HG02884 (cell line): ENCODE data around the gene TCHHL1.
"Not testable (repeated sequence)": the region's sequence is repeated elsewhere in the genome, so short reads cannot be mapped to it uniquely, and the experiment has no call there.

Experiments
- ATAC-seq: cut with Tn5 transposase; IDR thresholded peaks from one replicate; pipeline ENCODE4 v1.9.1; 2021; ENCODE audit warnings: mild to moderate bottlenecking, moderate library complexity; ENCODE audit not compliant: unreplicated experiment

Gene TCHHL1

GRCh38 chr1:152096931-152097330 is 8.1 kb upstream of the TCHHL1 start:
- ATAC-seq, result no peak

DNA sequence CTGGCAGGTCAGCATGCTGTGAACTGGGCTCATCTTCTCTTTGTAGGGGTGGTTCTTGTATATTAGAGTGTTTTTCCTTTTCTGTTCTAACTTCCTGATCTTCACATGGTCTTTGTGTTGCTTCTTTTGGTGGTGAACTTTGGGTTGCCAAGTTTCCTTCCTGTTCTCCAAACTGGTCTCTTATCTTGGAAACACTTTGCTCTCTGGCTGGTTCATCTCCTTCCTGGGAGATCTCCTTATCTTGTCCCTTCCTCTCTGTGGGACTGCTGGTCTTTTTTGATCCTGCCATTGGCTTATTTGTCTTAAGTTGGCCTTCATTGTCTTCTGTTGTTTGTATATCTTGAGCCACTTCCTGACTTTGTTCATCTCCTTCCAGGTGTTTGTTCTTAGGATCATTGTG is 2.1 kb downstream of the TCHHL1 start:
- ATAC-seq, result no peak

GRCh38 chr1:152084853-152085252 is 4.0 kb downstream of the TCHHL1 start:
- ATAC-seq, result no peak

DNA sequence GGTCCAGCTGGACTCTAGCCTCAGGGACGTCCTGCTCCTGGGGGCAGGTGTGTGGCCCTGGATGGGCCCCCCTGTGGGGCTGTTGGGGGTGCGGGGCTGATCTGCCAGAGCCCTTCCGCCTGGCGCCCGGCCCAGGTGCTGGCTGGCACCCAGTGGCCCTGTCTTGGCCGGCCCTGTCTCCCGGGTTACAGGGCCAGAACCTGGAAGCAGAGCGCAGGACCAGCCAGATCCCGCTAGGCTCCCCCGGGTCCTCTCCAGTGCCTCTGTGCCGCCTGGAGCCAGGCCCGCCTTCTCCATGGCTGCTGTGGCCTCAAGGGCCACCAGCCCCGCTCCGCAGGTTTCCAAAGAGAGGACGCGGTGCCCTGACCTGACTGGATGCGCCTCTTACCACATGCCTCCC is 7.8 kb downstream of the TCHHL1 start:
- ATAC-seq, result not testable (repeated sequence)

GRCh38 chr1:152080494-152080893 is 8.4 kb downstream of the TCHHL1 start:
- not testable (repeated sequence) for ATAC-seq

DNA sequence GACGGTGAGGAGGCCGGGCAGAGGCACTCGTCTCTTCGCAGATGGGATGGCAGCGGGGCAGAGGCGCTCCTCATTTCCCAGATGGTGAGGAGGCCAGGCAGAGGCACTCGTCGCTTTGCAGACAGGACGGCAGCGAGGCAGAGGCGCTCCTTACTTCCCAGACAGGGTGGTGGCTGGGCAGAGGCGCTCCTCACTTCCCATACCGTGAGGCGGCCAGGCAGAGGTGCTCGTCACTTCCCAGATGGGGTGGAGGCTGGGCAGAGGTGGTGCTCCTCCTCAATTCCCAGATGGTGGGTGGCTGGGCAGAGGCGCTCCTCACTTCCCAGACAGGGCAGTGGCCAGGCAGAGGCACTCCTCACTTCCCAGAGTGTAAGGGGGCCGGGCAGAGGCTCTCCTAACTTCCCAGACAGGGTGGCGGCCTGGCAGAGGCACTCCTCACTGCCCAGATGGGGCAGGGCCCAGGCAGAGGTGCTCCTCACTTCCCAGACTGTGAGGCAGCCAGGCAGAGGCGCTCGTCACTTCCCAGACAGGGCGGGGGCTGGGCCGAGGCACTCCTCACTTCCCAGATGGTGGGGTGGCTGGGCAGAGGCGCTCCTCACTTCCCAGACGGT is 9.9 kb downstream of the TCHHL1 start:
- ATAC-seq, result no peak

- ATAC-seq, result no peak
These were observed 16.6 kb downstream of the TCHHL1 start for GRCh38 chr1:152072311-152072710.

GRCh38 chr1:152071123-152071522 is 17.7 kb downstream of the TCHHL1 start:
- no peak for ATAC-seq

- ATAC-seq, result no peak
These were observed 20.9 kb downstream of the TCHHL1 start for GRCh38 chr1:152067929-152068328.

DNA sequence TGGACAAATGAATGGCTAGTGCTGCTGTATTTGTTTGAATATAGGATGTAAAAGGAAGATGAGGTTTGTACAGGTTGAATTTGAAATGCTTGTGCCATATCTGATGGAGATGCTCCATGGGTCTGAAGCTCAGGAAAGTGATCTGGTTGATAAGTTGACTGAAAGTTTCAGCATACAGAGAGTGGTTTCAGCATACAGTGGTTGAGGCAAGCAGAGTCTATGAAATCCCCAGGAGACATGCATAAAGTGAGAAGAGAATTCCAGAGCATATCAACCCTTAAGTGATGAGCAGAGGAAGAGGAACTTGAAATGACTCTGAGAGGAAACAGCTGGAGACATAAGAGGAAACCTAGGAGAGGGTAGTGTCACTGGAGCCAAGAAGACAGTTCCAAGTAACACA is 21.7 kb downstream of the TCHHL1 start:
- no peak for ATAC-seq

GRCh38 chr1:152061952-152062351 is 26.9 kb downstream of the TCHHL1 start:
- ATAC-seq, result no peak

- ATAC-seq, result no peak
These were observed 35.5 kb downstream of the TCHHL1 start for GRCh38 chr1:152053375-152053774.

- ATAC-seq, result no peak
These were observed 36.3 kb downstream of the TCHHL1 start for GRCh38 chr1:152052606-152053005.

GRCh38 chr1:152050886-152051675 is 37.8 kb downstream of the TCHHL1 start:
- ATAC-seq, result no peak

DNA sequence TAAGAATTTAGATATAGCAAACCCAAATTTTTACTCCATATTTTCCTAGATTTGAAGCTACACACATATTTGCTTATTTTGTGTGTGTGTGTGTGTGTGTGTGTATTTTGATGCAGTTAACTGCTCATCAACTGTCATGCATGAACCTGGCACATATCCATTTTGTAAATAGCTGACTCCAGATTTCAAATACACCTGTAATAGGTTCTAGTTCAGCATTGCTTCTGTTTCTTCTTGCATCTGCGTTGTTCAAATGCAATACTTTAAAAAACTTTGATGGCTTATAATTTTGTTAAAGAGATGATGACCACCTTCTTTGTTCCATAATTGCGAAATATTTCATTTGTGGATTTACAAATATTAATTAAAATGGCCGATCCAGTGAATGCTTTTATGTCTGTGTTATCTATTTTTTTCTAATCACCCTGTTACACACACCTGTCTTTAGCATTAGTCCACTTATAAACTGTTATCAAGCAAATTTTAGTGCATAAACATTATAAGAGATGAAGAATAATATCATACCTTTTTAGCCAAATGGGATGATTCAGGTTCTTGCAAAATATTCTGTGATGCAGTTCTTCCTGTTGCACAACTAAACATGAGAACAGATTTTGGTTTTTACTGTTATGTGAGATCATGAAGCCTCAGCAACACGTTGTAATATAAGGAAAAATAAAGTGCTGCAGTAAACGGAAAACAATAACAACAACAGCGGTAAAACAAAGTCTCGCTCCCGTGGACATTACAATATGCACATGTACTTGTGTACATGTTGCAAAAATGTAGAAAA is 39.4 kb downstream of the TCHHL1 start:
- no peak for ATAC-seq

GRCh38 chr1:152048416-152049009 is 40.4 kb downstream of the TCHHL1 start:
- ATAC-seq, result no peak

GRCh38 chr1:152047730-152048415 is 41.0 kb downstream of the TCHHL1 start:
- peak; percentile 95 for ATAC-seq

DNA sequence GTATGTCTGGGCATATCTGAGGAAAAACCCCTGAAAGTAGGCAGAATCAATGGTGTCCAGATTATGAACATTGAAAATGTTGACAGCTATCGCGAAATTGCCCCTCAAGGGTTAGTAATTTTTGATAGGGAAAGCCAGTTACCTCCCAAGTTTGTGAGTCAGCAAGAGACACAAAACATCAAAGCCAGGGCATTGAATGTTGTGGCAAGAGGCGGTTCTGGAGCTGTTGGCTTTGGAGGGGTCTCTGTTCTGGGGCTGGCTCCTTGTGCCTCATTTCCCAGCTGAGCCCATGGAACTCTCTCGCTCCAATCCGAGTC is 41.5 kb downstream of the TCHHL1 start:
- no peak for ATAC-seq

- ATAC-seq, result no peak
These were observed 44.5 kb downstream of the TCHHL1 start for GRCh38 chr1:152044386-152044785.

DNA sequence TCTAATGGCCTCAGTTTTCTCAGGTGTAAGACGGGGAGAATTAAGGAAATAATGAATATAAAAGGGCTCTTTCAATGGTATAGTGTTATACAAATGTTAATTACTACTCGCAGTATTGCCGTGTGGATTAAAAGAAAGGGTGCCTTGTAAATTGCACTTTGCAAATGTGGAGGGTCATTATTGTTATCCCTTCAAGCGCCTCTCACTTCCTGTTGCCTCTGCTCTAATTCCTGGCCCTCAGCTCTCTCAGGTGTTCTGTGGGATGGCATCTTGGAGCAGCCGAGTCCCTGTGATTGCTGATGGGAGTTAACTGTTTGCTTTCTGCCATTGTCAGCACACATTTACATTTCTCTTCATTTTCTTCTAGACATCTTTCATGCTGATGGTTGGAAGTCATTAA is 45.0 kb downstream of the TCHHL1 start:
- ATAC-seq, result no peak

DNA sequence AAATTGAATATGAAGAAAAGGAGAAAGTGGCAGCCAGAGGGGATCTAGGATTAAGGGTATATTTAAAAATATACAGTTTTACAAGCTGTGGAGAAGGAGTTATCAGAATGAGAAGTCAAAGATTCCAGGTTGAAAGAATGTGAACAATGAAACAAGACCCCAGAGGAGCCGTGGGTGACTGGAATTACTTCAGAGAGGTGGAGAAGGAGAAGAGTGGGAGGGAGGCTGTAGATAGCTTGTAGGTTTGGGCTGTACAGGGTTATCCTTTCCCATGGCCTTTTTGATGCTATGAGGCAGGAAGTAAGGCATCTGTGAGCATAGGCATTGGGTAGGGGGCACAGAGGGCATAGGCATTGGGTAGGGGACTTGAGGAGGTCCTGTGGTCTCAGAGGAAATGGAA is 46.8 kb downstream of the TCHHL1 start:
- no peak for ATAC-seq
